LNCaP clone FGC (cell line): Measurements from ENCODE around the gene LOXHD1.

Experiments used
- DNase-seq: peaks from one replicate; pipeline ENCODE4 v3.0.0-alpha.2; 2011; ENCODE audit warnings: low read depth
- H3K4me3 ChIP-seq: 2 replicates; pipeline ENCODE4 v1.5.1; 2011; ENCODE audit warnings: mild to moderate bottlenecking, low read depth, low read length, control low read depth
- CTCF ChIP-seq: IDR thresholded peaks from 2 replicates; pipeline ENCODE4 v1.5.1; 2012; ENCODE audit warnings: mild to moderate bottlenecking; ENCODE audit not compliant: control insufficient read depth, insufficient read depth; ENCODE audit errors: extremely low read depth

LOXHD1 gene

GRCh38 chr18:46574000-46574742, 82.8 kb downstream of the LOXHD1 start:
- no peak for TF ChIP-seq CTCF
- H3K4me3 ChIP-seq, result no peak overlapping the region
- no peak for DNase-seq

GRCh38 chr18:46573156-46573555, 83.9 kb downstream of the LOXHD1 start:
- no peak for TF ChIP-seq CTCF
- H3K4me3 ChIP-seq, result no peak overlapping the region
- DNase-seq, result no peak

- TF ChIP-seq CTCF, result no peak
- no peak overlapping the region for H3K4me3 ChIP-seq
- DNase-seq, result no peak
These were observed 85.3 kb downstream of the LOXHD1 start for GRCh38 chr18:46571756-46572155.

DNA sequence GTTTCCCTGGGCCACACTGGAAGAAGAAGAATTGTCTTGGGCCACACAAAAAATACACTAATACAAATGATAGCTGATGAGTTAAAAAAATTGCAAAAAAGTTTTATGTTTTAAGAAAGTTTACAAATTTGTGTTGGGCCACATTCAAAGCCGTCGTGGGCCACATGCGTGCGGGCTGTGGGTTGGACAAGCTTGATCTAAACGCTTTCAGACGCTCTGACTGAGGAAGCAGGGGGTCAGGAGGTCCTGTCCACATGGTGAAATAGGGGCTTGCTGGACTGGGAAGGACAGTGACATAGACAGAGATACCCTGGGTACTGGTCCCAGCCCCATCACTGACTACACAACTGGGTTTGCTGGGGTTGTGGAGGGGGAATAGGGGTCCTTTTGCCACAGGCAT, 86.4 kb downstream of the LOXHD1 start:
- TF ChIP-seq CTCF, result no peak
- H3K4me3 ChIP-seq, result no peak overlapping the region
- no peak for DNase-seq

DNA sequence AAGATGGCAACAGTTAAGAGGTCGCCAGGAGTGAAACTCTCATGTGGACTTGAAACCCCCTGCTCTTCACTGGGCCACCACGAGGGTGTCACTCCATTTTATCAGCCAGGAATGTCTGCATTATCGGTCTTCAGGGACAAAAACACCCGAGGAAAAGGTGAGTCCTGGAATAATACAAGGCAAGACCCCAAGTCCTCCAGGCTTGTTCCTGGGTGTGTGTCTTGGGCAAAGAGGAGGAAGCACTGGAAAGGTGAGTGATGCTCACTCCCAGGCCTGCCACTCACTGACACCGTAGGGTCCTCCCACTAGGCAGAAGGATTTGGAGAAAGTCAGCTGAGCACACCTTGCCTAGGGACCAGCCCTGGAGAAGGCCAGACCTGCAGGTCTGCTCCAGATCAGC, 86.9 kb downstream of the LOXHD1 start:
- TF ChIP-seq CTCF, result no peak
- no peak overlapping the region for H3K4me3 ChIP-seq
- DNase-seq, result no peak

DNA sequence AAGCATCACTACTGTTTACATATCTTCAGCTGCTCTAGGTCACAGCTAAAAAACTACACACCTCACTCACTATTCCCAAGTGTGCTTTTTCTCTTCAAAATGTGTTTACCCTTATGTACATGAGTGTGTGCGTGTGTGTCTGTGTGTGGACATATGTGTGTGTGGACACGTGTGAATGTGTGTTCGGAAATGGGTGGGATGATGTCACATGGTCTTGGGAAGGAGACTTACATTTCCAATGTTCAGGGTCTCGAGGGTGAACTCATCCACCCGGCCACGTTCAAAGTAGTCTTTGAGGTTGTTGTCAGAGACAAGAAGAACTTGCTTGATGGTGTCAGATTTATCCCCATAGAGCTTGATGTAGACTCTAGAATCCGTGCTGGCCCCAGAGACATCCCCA, 87.8 kb downstream of the LOXHD1 start:
- no peak for TF ChIP-seq CTCF
- no peak for DNase-seq
- no peak overlapping the region for H3K4me3 ChIP-seq

DNA sequence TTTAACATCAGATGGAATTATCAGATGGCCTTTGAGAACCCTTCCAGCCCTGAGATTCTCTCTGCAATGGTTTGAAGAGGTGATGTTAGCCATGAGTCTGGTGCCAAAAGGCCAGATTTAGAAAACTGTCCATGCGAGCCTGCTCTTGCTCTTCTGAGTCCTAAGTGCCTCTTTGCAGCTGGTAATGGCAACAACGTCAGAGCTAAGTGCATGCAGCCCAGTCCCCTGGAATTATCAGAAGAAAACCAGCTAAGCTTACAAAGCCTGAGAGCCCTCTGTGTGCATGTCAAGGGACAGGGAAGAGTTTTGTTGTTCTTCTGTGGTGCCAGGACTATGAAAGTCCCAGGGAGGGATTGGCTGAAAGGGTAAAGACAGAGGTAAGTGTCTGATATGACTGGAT, 89.8 kb downstream of the LOXHD1 start:
- no peak overlapping the region for H3K4me3 ChIP-seq
- no peak for DNase-seq
- TF ChIP-seq CTCF, result no peak
